Stimulated activated CD8-positive, alpha-beta memory T cell treated with anti-CD3 and anti-CD28 coated beads, Interleukin-2, amount 100 ng/mL, for 1 hour (primary cell): ENCODE data around the gene CHSY1.

Experiments
- DNase-seq, 2 donors: peaks; one replicate each; pipeline ENCODE4 v3.0.0-alpha.2; 2020; ENCODE audit warnings: low read depth in 2 of 2

Gene CHSY1

DNA sequence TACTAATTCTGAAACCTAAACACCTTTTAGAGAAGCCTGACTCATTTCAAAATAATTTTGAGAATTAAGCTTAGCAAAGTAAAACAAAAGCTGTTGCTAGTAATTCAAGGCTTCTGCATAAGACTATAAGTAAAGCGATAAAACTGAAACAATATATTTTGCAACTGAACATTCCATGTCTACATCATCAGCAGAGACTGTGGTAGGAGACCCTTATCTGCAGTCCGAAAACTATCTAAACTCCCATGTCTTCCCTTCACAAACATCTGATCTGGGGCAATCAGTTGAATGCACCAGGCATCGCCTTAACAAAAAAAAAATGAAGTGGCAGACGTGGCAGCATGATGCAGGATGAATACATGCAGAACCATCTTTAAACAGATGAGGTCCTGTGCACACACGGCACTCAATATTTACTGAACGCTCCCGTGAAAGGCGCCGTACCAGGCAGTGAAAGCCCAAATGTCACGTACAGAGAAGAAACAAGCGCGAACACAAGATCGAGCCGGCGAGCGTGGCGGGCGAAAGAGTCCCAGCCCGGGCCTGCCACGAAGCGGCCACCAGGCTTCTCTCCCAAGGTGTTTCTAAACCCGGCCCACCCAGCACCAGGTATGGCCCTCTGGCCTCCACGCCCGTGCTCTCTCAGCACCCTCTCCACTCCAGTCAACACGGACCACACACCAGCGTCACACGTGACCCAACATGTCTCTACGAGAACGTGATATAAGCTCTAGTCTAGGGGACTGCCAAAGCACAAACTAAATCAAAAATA lies 63.0 kb downstream of the CHSY1 start:
- DNase-seq: no peak

DNA sequence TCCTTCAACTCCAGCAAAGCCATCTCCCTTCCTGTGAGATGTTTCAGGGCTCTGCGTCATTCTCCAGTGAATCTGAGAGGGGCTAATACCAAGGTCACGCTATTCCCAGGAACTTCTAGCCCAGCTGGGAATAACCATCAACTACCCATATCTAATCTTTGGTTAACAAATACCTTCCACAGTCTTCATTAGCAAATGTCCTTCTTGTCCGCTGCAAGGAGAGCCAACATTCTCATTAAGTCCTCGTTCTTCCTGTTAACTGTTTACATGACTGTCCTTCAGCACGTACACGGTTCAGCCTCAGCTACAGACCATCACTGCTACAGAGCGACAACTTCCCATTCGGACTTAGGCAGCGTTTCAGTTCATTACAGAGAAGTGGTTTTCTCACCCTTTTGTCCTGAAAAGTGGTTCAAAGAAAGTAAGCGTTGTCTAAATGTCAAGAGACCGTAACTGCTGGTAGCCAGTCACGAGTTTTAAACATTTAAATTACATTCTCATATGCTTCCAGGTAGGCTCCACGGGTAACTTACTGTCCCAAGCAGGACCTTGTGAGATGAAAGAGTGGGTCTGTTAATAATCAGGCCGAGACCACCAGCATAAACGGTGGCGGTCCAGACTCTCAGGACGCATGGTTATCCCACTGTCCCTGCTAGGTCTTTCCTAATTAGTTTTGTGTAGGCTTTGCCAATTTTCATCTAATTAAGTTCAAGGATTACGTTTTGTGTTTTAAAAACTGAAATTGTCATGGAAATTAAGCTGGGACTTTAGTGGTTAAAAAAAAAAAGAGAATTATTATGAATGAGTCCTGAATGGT lies 63.8 kb downstream of the CHSY1 start:
- DNase-seq: no peak

DNA sequence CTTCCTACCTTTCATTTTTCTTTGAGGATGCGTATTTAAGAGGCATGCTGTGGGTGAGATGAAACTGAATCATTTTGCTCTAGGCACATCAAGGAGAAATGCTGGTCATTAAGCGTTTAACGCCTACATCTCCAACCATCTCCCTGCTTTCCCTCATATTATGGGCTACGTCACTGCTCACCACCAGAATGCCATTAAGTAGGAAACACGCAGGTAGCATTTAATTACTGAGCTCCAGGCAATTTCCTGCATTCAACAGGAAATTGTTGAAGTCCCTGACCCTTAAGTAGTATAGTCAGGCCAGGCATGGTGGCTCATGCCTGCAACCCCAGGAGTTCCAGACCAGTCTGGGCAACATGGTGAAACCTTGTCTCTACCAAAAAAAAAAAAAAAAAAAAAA lies 66.1 kb downstream of the CHSY1 start:
- DNase-seq: no peak

- DNase-seq: no peak
Measured at GRCh38 chr15:101185336-101185735, 66.5 kb downstream of the CHSY1 start.

DNA sequence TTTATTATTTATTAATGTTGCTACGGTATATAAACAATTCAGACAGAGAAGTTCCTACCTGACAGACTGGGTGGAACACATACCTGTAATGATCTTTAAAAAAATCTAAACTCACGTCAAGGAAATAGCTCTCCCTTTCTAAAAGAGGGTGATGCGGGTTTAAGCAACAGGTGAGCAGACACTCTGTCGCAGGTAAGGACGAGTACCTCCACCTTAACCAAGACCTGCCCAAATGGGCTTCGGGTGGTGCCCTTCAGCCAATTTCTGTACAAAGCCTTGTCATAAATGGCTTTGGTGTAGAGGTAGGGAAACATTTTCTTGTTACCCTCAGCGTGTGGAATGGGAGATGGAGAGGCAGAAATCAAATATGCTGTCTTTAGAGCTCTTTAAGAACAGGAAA lies 67.0 kb downstream of the CHSY1 start:
- DNase-seq: no peak

GRCh38 chr15:101183931-101184305 lies 67.9 kb downstream of the CHSY1 start:
- DNase-seq: no peak

DNA sequence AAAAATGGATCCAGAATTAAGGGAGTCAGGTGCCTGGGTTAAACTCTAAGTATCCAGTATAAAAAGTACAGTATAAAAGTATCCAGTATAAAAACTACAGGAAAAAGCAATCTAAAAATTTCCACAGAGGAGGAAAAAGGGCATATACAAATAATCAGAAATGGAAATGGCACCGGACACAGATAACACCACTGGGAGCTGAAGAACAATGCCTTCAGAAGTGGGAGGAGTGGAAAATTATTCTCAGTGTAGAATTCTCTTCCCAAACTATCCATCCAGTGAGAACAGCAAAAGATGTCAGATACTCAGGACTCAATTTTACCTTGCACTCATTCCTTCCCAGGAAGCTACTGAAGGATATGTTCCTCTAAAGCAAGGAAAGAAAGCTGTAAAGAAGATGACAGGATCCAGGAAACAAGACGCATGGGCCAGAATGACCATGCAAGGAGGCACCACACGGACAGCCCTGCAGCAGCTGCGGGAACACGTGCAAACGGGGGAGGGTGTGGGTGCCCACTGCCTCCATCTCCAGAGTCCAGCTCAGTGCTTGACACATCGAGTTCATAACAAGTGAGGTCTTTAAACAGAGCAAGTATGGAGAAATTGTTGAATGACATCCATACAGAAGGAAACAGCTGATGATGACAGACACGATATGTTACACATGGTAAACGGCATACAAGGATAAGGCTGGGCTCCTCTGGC lies 68.5 kb downstream of the CHSY1 start:
- DNase-seq: no peak

DNA sequence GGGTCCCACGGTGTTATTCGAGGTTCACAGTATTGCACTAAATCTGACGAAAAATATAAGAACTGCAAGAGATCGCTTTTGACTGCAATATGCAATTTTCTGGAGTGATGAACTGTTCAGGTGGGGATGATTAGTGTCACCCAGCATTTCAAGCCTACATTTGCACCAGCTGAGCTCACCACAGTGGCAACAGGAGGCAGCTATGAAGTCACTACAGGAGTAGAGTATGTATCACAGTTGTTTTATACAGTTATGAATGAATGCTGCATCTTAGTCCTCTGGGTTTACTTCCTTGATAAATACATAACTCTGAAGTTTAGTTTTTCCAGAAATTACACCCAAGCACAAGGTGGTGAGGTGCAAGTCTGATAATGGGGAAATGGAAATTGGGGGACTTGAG lies 69.6 kb downstream of the CHSY1 start:
- DNase-seq: no peak

- DNase-seq: no peak
Measured at GRCh38 chr15:101181349-101181748, 70.5 kb downstream of the CHSY1 start.

DNA sequence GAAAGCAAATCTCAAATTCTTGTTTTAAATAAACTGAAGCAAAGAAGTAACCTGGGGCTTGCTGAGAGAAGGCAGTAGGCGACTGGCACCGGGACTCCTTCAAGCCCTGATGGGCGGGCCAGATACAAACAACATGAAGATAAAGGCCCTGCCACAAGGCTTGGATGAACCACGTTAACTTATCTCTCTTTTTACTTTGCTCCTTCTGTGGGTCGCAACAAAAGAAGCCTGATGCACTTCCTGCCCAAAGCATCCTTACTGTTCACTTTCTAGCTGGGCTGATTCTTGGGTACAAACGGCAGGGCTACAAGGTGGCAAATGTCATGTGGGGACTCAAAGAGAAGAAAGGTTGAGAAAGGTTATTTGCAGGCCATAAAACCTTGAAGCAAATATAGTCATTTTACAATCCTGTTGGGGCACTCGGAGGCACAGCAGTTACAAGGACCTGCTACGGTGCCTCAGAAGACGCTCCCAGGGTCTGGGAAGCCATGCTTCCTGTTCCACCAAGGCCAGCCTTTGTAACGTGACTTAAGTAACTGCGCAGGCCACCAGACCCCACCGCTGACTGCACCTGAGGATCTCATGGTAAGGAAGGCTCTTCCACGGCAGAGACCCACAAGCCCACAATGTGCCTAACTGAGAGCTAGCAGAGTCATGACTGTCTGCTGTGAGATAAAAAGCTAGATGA lies 71.1 kb downstream of the CHSY1 start:
- DNase-seq: no peak

DNA sequence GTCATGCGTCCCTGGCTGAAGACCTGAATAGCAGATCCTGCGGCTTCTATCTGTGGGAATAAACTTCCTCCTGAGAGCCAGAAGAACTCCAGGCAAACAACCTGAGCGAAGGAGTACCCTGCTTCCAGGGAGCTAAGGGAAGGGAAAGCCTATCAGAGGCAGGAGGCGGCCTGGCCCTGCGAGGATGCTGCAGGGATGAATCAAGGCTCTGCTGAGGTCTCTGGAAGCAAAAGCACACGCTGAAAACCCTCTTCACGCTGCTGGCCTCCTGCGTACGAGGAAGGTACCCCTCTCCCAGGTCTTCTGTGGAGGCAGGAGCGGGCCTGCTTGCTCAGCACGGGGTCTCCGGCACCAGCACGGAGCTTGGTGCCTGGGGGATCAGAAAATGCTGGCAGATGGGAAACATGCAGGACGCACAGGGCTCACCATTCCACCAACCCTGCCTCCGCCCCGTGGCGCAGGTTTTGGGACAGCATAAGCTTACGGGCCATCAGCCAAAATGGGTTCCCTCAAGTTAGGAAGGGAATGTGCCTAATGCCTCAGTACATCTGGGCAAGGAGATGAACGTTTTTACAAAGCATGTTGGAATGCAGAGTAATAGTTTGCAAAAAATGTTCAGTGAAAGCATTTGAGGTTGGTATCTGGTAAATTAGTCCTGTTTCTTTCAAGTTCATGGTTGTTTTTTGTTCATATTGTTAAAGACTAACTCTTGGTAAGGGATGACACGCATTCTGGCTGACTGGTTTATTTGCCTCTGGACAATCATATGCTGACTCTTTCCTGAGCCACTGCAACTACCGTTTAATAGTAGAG lies 72.3 kb downstream of the CHSY1 start:
- no peak for DNase-seq

DNA sequence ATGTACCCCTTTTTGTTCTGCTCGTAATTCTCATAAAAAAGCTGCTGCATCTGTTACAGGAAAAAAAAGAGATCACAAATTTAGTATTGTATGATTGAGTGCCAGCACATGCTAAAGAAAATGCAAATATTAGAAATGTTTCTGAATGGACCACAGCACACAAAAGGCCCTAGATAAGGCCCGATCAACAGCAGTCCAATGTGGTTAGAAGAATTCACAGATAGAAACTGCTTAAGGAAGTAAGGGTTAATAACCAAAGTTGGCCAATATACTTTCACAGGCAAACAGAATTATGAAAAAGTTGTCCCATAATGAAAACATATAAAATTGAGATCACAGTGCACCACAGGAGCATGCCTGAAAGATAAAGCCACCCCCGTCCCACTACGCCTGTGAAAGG lies 72.9 kb downstream of the CHSY1 start:
- DNase-seq: no peak

- DNase-seq: no peak
Measured at GRCh38 chr15:101178479-101178878, 73.4 kb downstream of the CHSY1 start.

DNA sequence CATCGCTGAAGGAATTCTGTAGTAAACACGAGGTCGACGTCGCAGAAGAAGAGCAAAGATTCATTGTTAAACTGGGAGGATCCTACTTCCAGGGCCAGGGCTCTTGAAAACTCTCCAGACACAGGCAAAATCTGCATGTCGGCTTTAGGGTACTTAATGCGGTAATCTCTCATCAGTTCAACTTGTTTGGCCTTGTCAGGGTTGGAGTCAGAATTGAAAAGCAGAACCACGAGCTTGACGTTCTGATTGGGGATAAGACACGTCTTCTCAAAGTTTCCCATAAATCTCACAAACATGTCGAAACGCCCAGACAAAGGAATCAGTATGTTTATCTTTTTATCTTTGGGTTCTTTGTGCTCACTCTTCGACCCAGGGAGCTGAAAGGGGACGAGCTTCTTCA lies 74.0 kb downstream of the CHSY1 start:
- DNase-seq: no peak

GRCh38 chr15:101176625-101177024 lies 75.2 kb downstream of the CHSY1 start:
- DNase-seq: no peak

- DNase-seq: no peak
Measured at GRCh38 chr15:101175401-101175800, 76.4 kb downstream of the CHSY1 start.

DNA sequence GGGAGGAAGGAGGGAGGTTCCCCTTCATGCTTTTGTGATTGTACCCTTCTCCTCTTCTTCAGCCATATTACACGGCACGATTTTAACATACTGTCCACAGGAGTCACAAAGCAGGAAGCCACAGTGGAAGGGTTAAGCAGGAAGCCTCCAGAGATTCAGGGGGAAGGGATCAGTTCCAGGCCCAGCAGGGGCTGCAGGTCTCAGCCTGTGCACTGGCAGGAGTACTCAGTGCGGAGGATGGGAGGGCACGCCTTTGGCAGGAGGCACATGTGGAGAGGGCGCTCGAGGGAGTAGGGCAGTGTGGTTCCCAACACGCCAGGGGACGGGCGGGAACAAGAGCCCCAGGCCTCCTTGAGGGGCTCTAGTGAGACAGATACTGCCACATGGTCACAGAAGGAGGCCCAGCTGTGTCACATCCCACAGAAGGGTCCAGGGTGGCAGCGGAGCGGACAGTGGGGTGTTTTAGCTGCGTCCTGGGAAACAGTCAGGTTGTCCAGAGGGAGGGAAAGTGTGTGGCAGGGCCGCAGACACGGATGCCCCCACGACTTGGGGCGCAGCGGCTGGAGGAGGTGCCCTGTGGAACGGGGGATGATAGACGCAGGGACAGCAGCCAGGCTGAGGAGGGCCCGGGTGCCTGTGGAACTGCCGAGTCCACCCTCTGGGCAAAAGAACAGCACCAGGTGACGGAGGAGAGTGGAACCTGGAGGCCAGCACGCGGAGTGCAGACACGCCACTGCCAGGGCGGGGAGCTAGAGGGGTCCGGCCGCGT lies 77.5 kb downstream of the CHSY1 start:
- no peak for DNase-seq

GRCh38 chr15:101173233-101174119 lies 78.4 kb downstream of the CHSY1 start:
- DNase-seq: no peak

GRCh38 chr15:101172501-101173071 lies 79.3 kb downstream of the CHSY1 start:
- DNase-seq: no peak
